Natural killer cell (primary cell): Measurements from ENCODE around the gene MAST2. TPM values are rescaled to one million over a fixed set of nuclear protein-coding genes. Genes with fewer than 3 reads are reported as not detected.

Experiments
- ATAC-seq, 3 donors: fragments of 150-1000 bp in 2 of 3; fragments of 200-7000 bp in 1 of 3; cut with Tn5 transposase; 1 replicate in 1 of 3; 2 replicates in 2 of 3; pipeline ENCODE4 v1.10.0; 2021; ENCODE audit warnings: mild to moderate bottlenecking in 2 of 3, moderate library complexity in 2 of 3
- DNase-seq, 2 donors: peaks; one replicate each; pipeline versions ENCODE4 v3.0.0 to v3.0.0-alpha.2; 2013 to 2021; ENCODE audit warnings: mixed read lengths in 1 of 2
- H3K27ac ChIP-seq: one replicate; pipeline ENCODE4 v1.5.1; 2013; ENCODE audit warnings: mild to moderate bottlenecking, low read length
- H3K27me3 ChIP-seq: one replicate; pipeline ENCODE4 v1.6.1; 2013; ENCODE audit warnings: low read length; ENCODE audit not compliant: control insufficient read depth, insufficient read depth
- H3K36me3 ChIP-seq: one replicate; pipeline ENCODE4 v1.6.1; 2013; ENCODE audit warnings: low read length; ENCODE audit not compliant: control insufficient read depth, insufficient read depth
- H3K4me1 ChIP-seq: one replicate; pipeline ENCODE4 v1.6.1; 2013; ENCODE audit warnings: low read length; ENCODE audit not compliant: control insufficient read depth, insufficient read depth
- H3K4me3 ChIP-seq: one replicate; pipeline ENCODE4 v1.5.1; 2013; ENCODE audit warnings: low read length
- H3K9me3 ChIP-seq: one replicate; pipeline ENCODE4 v1.6.1; 2013; ENCODE audit warnings: low read length; ENCODE audit not compliant: control insufficient read depth, insufficient read depth
- H3K27ac Mint-ChIP-seq, 2 donors: one replicate each; pipeline ENCODE4 v1.8.0; 2022; ENCODE audit warnings: mild to moderate bottlenecking in 2 of 2, mixed read lengths in 2 of 2, moderate library complexity in 1 of 2
- H3K27me3 Mint-ChIP-seq, 2 donors: one replicate each; pipeline ENCODE4 v1.8.0; 2022; ENCODE audit warnings: low read depth in 2 of 2, mixed read lengths in 2 of 2
- H3K36me3 Mint-ChIP-seq: one replicate; pipeline ENCODE4 v1.8.0; 2022; ENCODE audit warnings: mixed read lengths
- H3K4me1 Mint-ChIP-seq, 2 donors: one replicate each; pipeline ENCODE4 v1.8.0; 2022; ENCODE audit warnings: mixed read lengths in 2 of 2
- H3K4me3 Mint-ChIP-seq: one replicate; pipeline ENCODE4 v1.8.0; 2022; ENCODE audit warnings: mild to moderate bottlenecking, moderate library complexity, mixed read lengths
- H3K9me3 Mint-ChIP-seq, 2 donors: one replicate each; pipeline ENCODE4 v1.8.0; 2022; ENCODE audit warnings: mixed read lengths in 2 of 2
- CTCF ChIP-seq: fragments of 200-600 bp; IDR thresholded peaks from one replicate; pipeline ENCODE4 v1.8.0; 2022; ENCODE audit warnings: antibody characterized with exemption
- WGBS: methylation state at CpG from one replicate; pipeline ENCODE4 v1.1.7; 2013; ENCODE audit warnings: missing lambda C conversion rate; ENCODE audit not compliant: insufficient coverage; 5-methylcytosine and 5-hydroxymethylcytosine counted together
- intact Hi-C: fragments of 100-400 bp; cut with micrococcal nuclease; formaldehyde crosslinking; loops from one replicate; pipeline ENCODE4 v1.14.2; 2022
- total RNA-seq, 4 donors: library from RNA; stranded (reverse); fragments of 120-200 nt in 1 of 4; gene quantifications; one replicate each; pipeline versions ENCODE4 v1.2.3 to v1.2.4, GENCODE V29; 2013 to 2022

Gene MAST2
- total RNA-seq, 3 donors from 2014 or later (not counting 1 experiment from before 2014, with no cell fraction given), result 25.3 to 28.6 (median 27.9) TPM

- WGBS, result 94% methylated on average over 7 of the region's 13 CpGs
- Mint-ChIP-seq H3K4me3 (no peak overlapping the region), H3K4me1 (no peaks in the 10 kb centered on the region), H3K36me3 (no peaks in the 10 kb centered on the region), H3K9me3 (no peaks in the 10 kb centered on the region), H3K27ac (no peak overlapping the region), H3K27me3 (peaks cover 0 to 2% of the 10 kb centered on the region in 2 donors)
- Histone ChIP-seq H3K27me3 (no peaks in the 10 kb centered on the region), H3K27ac (no peak overlapping the region), H3K4me3 (no peak overlapping the region), H3K4me1 (no peaks in the 10 kb centered on the region), H3K9me3 (no peaks in the 10 kb centered on the region), H3K36me3 (no peaks in the 10 kb centered on the region)
- intact Hi-C loops, result no loop called here
- ATAC-seq, result no peak
- no peak for TF ChIP-seq CTCF
- DNase-seq, result no peak
Measured at GRCh38 chr1:45765999-45766792, 37.2 kb upstream of the MAST2 start.

DNA sequence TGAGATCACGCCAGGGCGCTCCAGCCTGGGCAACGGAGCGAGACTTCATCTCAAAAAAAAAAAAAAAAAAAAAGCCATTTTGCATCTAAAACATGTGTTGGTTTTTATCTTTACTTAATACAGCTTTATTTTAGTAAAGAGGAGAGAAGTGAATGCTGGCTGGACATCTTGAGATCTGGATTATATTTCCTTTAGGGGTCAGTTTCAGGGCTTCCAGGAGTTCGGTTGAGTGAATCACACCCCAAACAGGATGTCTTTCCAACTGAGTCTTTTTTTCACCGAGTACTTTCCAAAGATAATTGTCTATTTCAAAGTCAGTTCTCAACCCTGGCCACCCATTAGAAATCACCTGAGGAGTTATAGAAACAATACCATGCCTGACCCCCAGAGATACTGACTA, 36.4 kb upstream of the MAST2 start:
- no peak for TF ChIP-seq CTCF
- ATAC-seq (no peak), DNase-seq (no peak)
- Mint-ChIP-seq H3K27me3 (no peaks in the 10 kb centered on the region), H3K4me3 (no peak overlapping the region), H3K27ac (no peak overlapping the region), H3K36me3 (no peaks in the 10 kb centered on the region), H3K4me1 (no peaks in the 10 kb centered on the region), H3K9me3 (no peaks in the 10 kb centered on the region)
- no peak overlapping the region for H3K27ac ChIP-seq
- intact Hi-C loops, result no loop called here
- no peaks in the 10 kb centered on the region for H3K4me1 ChIP-seq
- H3K27me3 ChIP-seq, result no peaks in the 10 kb centered on the region
- no peaks in the 10 kb centered on the region for H3K9me3 ChIP-seq
- H3K4me3 ChIP-seq, result no peak overlapping the region
- no peaks in the 10 kb centered on the region for H3K36me3 ChIP-seq
- WGBS, result 93% methylated on average over 2 of the region's 6 CpGs

DNA sequence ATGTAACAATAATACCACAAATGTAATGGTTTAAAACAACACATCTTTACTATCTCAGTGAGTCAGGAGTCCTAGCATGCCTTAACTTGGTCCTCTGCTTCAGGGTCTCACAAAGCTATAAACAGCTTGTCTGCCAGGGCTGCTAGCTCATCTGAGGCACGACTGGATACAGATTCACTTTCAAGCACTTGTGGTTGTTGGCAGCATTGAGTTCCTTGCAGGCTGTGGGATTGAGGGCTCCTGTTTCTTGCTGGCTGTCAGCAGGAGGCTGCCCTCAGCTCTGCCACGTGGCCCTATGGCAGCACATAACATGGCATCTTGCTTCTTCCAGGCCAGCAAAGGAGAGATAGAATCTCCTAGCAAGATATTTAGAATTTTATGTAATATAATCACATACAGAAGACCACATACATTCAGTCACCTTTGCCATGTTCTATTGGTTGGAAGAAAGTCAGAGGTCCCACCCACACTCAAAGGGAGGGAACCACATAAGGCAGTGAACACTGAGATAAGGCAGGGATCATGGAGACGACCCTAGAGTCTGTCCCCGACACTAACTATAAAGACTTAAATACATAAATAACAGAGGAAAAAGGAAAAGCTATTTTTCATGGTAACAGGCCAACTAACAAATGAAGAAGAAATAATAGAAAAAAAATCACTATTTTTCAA, 34.0 kb upstream of the MAST2 start:
- no peak for DNase-seq
- H3K9me3 Mint-ChIP-seq, result no peaks in the 10 kb centered on the region
- H3K27ac Mint-ChIP-seq, result no peak overlapping the region
- Histone ChIP-seq H3K4me3 (no peak overlapping the region), H3K4me1 (no peaks in the 10 kb centered on the region), H3K9me3 (no peaks in the 10 kb centered on the region), H3K27me3 (no peaks in the 10 kb centered on the region), H3K36me3 (no peaks in the 10 kb centered on the region), H3K27ac (no peak overlapping the region)
- WGBS, result 30% methylated on average over 2 of the region's 4 CpGs
- intact Hi-C loops, result no loop called here
- H3K4me1 Mint-ChIP-seq, result peaks cover 0 to 5% of the 10 kb centered on the region in 2 donors
- ATAC-seq, result no peak
- H3K27me3 Mint-ChIP-seq, result no peaks in the 10 kb centered on the region
- no peaks in the 10 kb centered on the region for H3K36me3 Mint-ChIP-seq
- TF ChIP-seq CTCF, result no peak
- H3K4me3 Mint-ChIP-seq, result no peak overlapping the region
